Measurements from ENCODE around the gene TUBB8B.
"Not testable (repeated sequence)": the region's sequence is repeated elsewhere in the genome, so short reads cannot be mapped to it uniquely, and the experiment has no call there.

Gene TUBB8B
- 0 reads per million in 2 donors for total RNA-seq

DNA sequence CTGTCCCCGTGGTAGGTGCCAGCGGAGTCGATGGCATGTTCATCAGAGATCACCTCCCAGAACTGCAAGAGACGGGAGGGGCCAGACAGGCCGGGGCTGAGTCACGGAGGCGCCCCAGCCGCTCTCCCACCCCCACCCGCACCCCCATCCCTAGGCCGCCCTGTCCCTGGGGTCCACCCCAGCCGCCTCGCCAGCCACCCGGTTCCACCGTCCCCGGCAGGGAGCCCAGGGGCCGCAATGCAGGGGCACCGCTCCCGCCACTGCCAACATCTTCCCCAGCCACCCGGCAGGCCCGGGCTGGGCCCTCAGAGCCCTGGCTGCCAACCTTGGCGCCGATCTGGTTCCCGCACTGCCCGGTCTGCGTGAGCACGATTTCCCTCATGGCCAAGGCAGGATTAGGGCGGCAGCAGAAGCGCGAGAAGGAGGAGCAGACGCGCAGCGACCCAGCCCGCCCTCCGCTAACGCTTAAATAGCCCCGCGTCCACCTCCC is at the start of gene TUBB8B:
Gene TUBB8B (minus strand): TSS at position 440 of the 490 bp plus-strand sequence. CDS start 58 bp downstream, at position 382.
- not testable (repeated sequence) for DNase-seq

- not testable (repeated sequence) for DNase-seq
Measured at GRCh38 chr18:97252-97914, 48.0 kb upstream of the TUBB8B start.

DNA sequence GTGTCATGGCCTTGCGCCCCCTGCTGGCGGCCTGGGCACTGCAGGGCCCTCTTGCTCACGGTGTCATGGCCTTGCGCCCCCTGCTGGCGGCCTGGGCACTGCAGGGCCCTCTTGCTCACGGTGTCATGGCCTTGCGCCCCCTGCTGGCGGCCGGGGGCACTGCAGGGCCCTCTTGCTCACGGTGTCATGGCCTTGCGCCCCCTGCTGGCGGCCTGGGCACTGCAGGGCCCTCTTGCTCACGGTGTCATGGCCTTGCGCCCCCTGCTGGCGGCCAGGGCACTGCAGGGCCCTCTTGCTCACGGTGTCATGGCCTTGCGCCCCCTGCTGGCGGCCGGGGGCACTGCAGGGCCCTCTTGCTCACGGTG is 47.3 kb upstream of the TUBB8B start:
- DNase-seq = not testable (repeated sequence)

DNA sequence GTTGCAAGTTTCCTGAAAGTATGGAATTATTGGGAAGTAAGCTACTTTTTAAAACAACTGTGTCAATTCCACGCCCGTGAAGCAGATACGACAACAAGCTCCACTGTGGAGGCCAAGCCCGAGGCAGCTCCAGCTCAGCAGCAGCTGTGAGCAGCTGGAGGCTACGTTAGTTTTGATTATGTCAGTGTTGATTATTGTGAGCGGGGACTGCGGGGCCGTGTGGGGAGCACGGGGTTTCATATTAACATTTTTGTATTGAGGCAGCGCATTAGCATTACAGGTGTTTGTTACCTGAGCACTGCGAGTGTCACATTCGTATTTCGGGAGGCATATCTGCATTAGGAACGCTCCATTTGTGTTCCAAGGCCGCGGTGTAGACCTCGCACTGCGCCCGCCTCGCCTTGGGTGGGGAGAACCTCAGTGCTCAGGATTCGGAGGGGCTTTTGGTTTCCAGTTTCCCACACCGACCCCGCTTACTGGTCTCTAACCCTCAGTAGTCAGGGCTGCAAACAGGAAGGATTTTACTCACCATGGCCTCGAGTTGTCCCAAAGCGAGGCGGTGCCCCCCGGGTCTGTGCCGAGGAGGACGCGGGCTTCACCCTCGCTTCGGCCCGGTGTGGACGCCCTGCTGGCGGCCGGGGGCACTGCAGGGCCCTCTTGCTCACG is 46.8 kb upstream of the TUBB8B start:
- peak in 2 of 5 experiments; percentile 35 to 37 for DNase-seq

DNA sequence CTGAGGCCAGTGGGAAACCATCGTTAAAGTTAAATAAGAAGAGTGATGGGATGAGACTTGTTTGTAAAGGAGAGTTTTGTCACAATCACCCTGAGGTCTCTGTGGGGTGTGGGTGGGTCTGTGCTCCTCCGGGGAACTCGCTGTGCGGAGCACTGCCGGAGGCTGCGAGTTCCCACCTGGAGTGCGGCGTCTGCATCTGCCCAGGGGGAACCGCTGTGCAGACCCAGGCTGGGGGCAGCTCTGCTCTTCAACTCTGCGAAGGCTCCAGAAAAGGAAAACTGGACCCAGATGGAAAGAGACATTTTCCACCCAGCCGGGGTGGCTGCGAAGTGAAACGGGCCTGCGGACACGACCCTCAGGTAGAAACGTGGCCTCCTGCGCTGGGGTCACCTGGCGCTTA is 46.2 kb upstream of the TUBB8B start:
- not testable (repeated sequence) for DNase-seq

DNA sequence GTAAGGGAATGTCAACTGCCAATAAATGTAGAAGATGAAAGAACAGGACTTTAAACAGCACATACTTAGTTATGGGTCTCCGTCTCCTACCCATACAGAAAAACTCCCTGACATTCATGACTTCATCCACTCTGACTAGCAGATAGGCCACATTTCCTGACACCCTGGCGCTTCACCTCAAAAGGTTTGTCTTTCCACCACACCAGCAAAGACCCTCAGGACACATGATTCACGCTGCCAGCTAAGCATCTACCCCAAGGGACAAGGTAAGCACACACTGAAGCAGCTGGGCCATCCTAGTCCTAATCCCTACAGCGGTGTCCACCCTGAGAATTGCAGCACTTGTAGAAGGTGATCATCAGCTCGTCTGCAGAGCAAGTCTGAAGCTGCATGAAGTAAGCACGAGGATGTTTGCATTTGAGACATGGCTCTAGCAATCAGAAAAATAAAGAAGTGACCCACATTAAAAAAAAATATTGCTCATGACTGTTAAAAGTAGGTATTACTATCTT is 44.5 kb upstream of the TUBB8B start:
- not testable (repeated sequence) for DNase-seq

DNA sequence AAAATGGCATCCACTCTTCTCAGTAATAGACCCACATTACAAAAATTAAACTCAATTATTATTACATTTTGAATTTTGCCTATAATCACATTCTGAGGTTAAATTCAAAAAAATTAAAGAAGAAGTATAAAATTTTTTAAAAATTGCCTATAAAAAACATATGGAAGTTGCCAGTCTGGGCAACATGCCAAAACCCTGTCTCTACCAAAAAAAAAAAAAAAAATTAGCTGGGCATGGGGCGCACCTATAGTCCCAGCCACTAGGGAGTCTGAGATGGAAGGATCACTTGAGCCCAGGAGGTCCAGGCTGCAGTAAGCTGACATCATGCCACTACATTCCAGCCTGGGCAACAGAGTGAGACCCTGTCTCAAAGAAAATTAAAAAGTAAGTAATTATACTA is 42.1 kb upstream of the TUBB8B start:
- not testable (repeated sequence) for DNase-seq

DNA sequence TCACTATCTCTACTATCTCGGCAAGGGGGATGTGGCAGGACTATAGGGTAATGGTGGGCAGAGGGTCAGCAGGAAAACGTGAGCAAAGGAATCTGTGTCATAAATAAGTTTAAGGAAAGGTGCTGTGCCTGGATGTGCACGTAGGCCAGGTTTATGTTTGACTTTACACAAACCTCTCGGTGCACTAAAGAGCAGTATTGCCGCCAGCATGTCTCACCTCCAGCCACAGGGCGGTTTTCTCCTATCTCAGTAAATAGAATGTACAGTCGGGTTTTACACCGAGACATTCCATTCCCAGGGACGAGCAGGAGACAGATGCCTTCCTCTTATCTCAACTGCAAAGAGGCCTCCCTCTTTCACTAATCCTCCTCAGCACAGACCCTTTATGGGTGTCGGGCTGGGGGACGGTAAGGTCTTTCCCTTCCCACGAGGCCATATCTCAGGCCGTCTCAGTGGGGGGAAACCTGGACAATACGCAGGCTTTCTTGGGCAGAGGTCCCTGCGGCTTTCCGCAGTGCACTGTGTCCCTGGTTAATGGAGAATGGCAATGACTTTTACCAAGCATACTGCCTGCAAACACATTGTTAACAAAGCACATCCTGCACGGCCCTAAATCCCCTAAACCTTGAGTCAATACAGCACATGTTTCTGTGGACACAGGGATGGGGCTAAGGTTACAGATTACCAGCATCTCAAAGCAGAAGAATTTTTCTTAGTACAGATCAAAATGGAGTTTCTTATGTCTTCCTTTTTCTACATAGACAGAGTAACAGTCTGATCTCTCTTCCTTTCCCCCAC is 41.2 kb upstream of the TUBB8B start:
- not testable (repeated sequence) for DNase-seq

DNA sequence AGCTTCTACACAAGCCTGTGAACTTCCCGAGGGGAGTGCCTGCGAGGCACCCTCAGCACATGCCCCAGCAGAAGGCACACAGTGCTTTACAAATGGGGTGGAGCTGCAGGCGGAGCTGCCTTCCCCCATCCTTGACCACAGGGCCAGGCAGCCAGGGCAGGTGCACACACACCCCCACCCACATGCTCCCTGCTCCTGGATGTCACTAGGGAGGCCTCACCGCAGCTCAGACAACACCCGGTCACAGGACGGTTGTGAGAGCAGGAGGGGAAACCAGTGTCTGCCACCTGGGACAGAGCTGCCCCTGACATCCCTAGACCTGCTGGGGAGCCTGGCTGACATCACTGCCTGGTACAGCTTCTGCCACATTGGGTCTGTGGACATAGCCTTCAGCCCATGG is 39.7 kb upstream of the TUBB8B start:
- not testable (repeated sequence) for DNase-seq

DNA sequence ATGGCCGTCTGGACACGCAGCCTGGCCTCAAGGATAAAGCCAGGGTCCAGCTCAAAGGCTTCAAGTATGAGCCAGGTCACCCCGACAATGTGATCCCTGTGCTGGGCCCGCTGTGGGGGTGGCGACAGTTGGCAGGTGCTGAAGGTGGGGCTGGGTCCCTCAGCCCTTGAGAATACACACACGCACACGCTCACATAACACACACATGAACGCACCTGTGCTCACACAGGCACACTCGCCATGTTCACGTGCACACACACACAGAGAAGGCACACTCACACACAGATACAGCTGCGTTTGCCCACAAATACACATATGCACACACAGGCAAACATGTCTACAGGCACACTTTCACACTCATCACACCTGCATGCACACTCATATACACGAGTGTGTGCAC is 35.4 kb upstream of the TUBB8B start:
- DNase-seq = not testable (repeated sequence)

GRCh38 chr18:82626-83209 is 33.3 kb upstream of the TUBB8B start:
- not testable (repeated sequence) for DNase-seq

GRCh38 chr18:80881-81280 is 31.5 kb upstream of the TUBB8B start:
- not testable (repeated sequence) for DNase-seq

- DNase-seq = not testable (repeated sequence)
Measured at GRCh38 chr18:80202-80601, 30.8 kb upstream of the TUBB8B start.

- not testable (repeated sequence) for DNase-seq
Measured at GRCh38 chr18:75525-76160, 26.2 kb upstream of the TUBB8B start.

GRCh38 chr18:73181-73777 is 23.9 kb upstream of the TUBB8B start:
- not testable (repeated sequence) for DNase-seq

GRCh38 chr18:67701-68100 is 18.3 kb upstream of the TUBB8B start:
- DNase-seq = peak in 1 of 5 experiments; percentile 37

GRCh38 chr18:64279-64678 is 14.9 kb upstream of the TUBB8B start:
- not testable (repeated sequence) for DNase-seq

DNA sequence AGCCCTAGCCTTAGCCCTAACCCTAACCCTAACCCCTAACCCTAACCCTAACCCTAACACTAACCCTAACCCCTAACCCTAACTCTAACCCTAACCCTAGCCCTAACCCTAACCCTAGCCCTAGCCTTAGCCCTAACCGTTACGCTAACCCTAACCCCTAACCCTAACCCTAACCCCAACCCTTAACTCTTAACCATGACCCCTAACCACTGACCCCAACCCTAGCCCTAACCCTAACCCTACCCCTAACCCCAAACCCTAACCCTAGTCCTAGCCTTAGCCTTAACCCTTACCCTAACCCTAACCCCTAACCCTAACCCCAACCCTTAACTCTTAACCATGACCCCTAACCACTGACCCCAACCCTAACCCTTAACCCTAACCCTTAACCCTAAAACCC is 14.2 kb upstream of the TUBB8B start:
- DNase-seq = not testable (repeated sequence)

- not testable (repeated sequence) for DNase-seq
Measured at GRCh38 chr18:54388-54787, 5.0 kb upstream of the TUBB8B start.

- not testable (repeated sequence) for DNase-seq
Measured at GRCh38 chr18:48696-49095, 719 bp downstream of the TUBB8B start.

GRCh38 chr18:13177-13576 is 36.2 kb downstream of the TUBB8B start:
- DNase-seq = not testable (repeated sequence)

- DNase-seq = not testable (repeated sequence)
Measured at GRCh38 chr18:12773-13172, 36.6 kb downstream of the TUBB8B start.
